Bronchial smooth muscle cell (primary cell): ENCODE results near the gene VPS41. TPM values are rescaled to one million over a fixed set of nuclear protein-coding genes. Genes with fewer than 3 reads are reported as not detected.

Source experiments
- total RNA-seq: library from RNA; depleted of rRNA; stranded (reverse); fragments of >200 nt; gene quantifications from 2 replicates; pipeline ENCODE4 v1.2.1, GENCODE V29; 2014

The VPS41 gene
- total RNA-seq = 62.1 and 76.8 TPM in 2 replicates

DNA sequence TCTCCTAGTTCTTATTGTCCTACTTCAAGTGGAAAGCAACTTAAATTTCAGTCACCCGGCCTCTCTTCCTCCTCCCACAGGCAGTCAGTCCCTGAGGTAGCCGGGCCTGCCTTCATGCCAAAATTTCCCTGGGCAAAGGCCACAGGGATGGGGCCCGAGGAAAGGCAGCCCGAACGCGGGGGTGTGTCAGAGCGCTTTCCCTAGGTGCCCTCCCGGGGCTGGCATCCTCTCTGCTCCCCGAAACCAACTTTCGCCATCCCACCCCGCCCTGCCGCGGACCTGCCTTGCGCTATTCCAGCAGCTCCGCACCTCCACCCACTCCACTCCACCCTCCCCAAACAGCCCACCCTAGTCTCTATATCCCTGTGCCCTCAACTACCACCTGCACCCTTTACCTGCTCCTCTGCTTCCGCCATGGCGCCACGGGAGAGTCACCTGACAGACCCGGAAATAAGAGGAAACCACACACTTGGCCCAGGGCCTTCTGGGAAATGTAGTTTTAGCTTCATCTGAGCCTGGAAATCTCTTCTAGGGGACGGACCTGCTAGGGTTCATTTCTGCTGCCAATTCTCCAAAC is at the start of gene VPS41:
Gene VPS41 (minus strand): TSS at position 433 of the 577 bp plus-strand sequence. CDS start 17 bp downstream, at position 416.

Other genes with a start within 250 kb of the VPS41 start
- gene POU6F2, start 68.7 kb upstream of the VPS41 start, total RNA-seq = not detected in 2 replicates